Activated CD4-positive, alpha-beta T cell treated with anti-CD3 and anti-CD28 coated beads, Interleukin-2, amount 10 ng/mL, durations not matched to agents 24 days and 14 days (primary cell): ENCODE data around the gene IKZF1. TPM values are rescaled to one million over a fixed set of nuclear protein-coding genes. Genes with fewer than 3 reads are reported as not detected.
A peak's percentile ranks its signal among the peaks of the same experiment; 100 is the strongest.

Experiments
- DNase-seq: peaks from one replicate; pipeline ENCODE4 v3.0.0; 2022
- H3K27ac Mint-ChIP-seq: one replicate; pipeline ENCODE4 v1.8.0; 2022; ENCODE audit warnings: mild to moderate bottlenecking, mixed read lengths
- H3K27me3 Mint-ChIP-seq: one replicate; pipeline ENCODE4 v1.8.0; 2022; ENCODE audit warnings: mixed read lengths
- H3K36me3 Mint-ChIP-seq: one replicate; pipeline ENCODE4 v1.8.0; 2022; ENCODE audit warnings: low read depth, mild to moderate bottlenecking, mixed read lengths
- H3K4me1 Mint-ChIP-seq: one replicate; pipeline ENCODE4 v1.8.0; 2021; ENCODE audit warnings: mixed read lengths
- H3K4me3 Mint-ChIP-seq: one replicate; pipeline ENCODE4 v1.8.0; 2022; ENCODE audit warnings: mild to moderate bottlenecking, moderate library complexity, mixed read lengths
- H3K9me3 Mint-ChIP-seq: one replicate; pipeline ENCODE4 v1.8.0; 2021; ENCODE audit warnings: mixed read lengths
- intact Hi-C: fragments of 100-400 bp; cut with micrococcal nuclease; formaldehyde crosslinking; loops from one replicate; pipeline ENCODE4 v1.15.1; 2023
- total RNA-seq: library from RNA; stranded (reverse); gene quantifications from 2 replicates; pipeline ENCODE4 v1.2.3, GENCODE V29; 2022

The IKZF1 gene
- total RNA-seq, 1 donor from 2014 or later, result 292 TPM

- Mint-ChIP-seq H3K4me1 (peaks cover 39% of the 10 kb centered on the region), H3K4me3 (no peak overlapping the region), H3K9me3 (no peaks in the 10 kb centered on the region), H3K27ac (no peak overlapping the region), H3K36me3 (peaks cover 6% of the 10 kb centered on the region), H3K27me3 (no peaks in the 10 kb centered on the region)
- intact Hi-C loops, result no loop called here
- no peak for DNase-seq
Measured at GRCh38 chr7:50273301-50273700, 31.2 kb upstream of the IKZF1 start.

- H3K27me3 Mint-ChIP-seq, result no peaks in the 10 kb centered on the region
- H3K9me3 Mint-ChIP-seq, result peaks cover 2% of the 10 kb centered on the region
- peak; percentile 47 for DNase-seq
- intact Hi-C loops, result no loop called here
- H3K27ac Mint-ChIP-seq, result no peak overlapping the region
- peaks cover 33% of the 10 kb centered on the region for H3K4me1 Mint-ChIP-seq
- H3K36me3 Mint-ChIP-seq, result peaks cover 4% of the 10 kb centered on the region
- H3K4me3 Mint-ChIP-seq, result no peak overlapping the region
Measured at GRCh38 chr7:50273870-50274269, 30.6 kb upstream of the IKZF1 start.

- H3K27ac Mint-ChIP-seq, result no peak overlapping the region
- no peaks in the 10 kb centered on the region for H3K27me3 Mint-ChIP-seq
- intact Hi-C loops, result no loop called here
- H3K4me1 Mint-ChIP-seq, result peaks cover 29% of the 10 kb centered on the region
- H3K9me3 Mint-ChIP-seq, result peaks cover 7% of the 10 kb centered on the region
- no peak overlapping the region for H3K4me3 Mint-ChIP-seq
- H3K36me3 Mint-ChIP-seq, result peaks cover 4% of the 10 kb centered on the region
- peak; percentile 51 for DNase-seq
Measured at GRCh38 chr7:50274361-50274760, 30.2 kb upstream of the IKZF1 start.

- no peak overlapping the region for H3K27ac Mint-ChIP-seq
- no peaks in the 10 kb centered on the region for H3K27me3 Mint-ChIP-seq
- intact Hi-C loops, result no loop called here
- H3K4me1 Mint-ChIP-seq, result peaks cover 20% of the 10 kb centered on the region
- peaks cover 11% of the 10 kb centered on the region for H3K9me3 Mint-ChIP-seq
- no peak overlapping the region for H3K4me3 Mint-ChIP-seq
- DNase-seq, result peak; percentile 46
- H3K36me3 Mint-ChIP-seq, result peaks cover 2% of the 10 kb centered on the region
Measured at GRCh38 chr7:50275430-50275829, 29.1 kb upstream of the IKZF1 start.

- Mint-ChIP-seq H3K4me1 (peaks cover 25% of the 10 kb centered on the region), H3K4me3 (no peak overlapping the region)
Measured at GRCh38 chr7:50276483-50276882, 28.0 kb upstream of the IKZF1 start.

GRCh38 chr7:50278120-50278519 is 26.4 kb upstream of the IKZF1 start:
- intact Hi-C loops, result no loop called here
- H3K4me1 Mint-ChIP-seq, result peaks cover 34% of the 10 kb centered on the region
- no peak overlapping the region for H3K27ac Mint-ChIP-seq
- no peak for DNase-seq
- peaks cover 4% of the 10 kb centered on the region for H3K36me3 Mint-ChIP-seq
- no peak overlapping the region for H3K4me3 Mint-ChIP-seq
- H3K27me3 Mint-ChIP-seq, result no peaks in the 10 kb centered on the region
- peaks cover 11% of the 10 kb centered on the region for H3K9me3 Mint-ChIP-seq

More at GRCh38 chr7:50276483-50276882, 28.0 kb upstream of the IKZF1 start:
- intact Hi-C loops, result no loop called here
- Mint-ChIP-seq H3K27ac (no peak overlapping the region), H3K36me3 (peaks cover 4% of the 10 kb centered on the region), H3K27me3 (no peaks in the 10 kb centered on the region), H3K9me3 (peaks cover 11% of the 10 kb centered on the region)
- DNase-seq, result no peak

- Mint-ChIP-seq H3K4me1 (peaks cover 38% of the 10 kb centered on the region), H3K36me3 (peaks cover 4% of the 10 kb centered on the region), H3K4me3 (peak overlapping the region; percentile 62), H3K27ac (peak overlapping the region; percentile 49), H3K27me3 (no peaks in the 10 kb centered on the region), H3K9me3 (peaks cover 11% of the 10 kb centered on the region)
- intact Hi-C loops, result no loop called here
- DNase-seq, result peak; percentile 62
Measured at GRCh38 chr7:50281680-50282445, 22.7 kb upstream of the IKZF1 start.

GRCh38 chr7:50282813-50283605 is 21.5 kb upstream of the IKZF1 start:
- DNase-seq, result peak; percentile 50
- peaks cover 11% of the 10 kb centered on the region for H3K9me3 Mint-ChIP-seq
- intact Hi-C loops, result no loop called here
- H3K27me3 Mint-ChIP-seq, result no peaks in the 10 kb centered on the region
- H3K4me1 Mint-ChIP-seq, result peaks cover 40% of the 10 kb centered on the region
- peak overlapping the region; percentile 30 for H3K4me3 Mint-ChIP-seq
- H3K36me3 Mint-ChIP-seq, result peaks cover 4% of the 10 kb centered on the region
- H3K27ac Mint-ChIP-seq, result peak overlapping the region; percentile 57

GRCh38 chr7:50283731-50284130 is 20.8 kb upstream of the IKZF1 start:
- peak; percentile 49 for DNase-seq
- Mint-ChIP-seq H3K27ac (peak overlapping the region; percentile 45), H3K9me3 (peaks cover 10% of the 10 kb centered on the region), H3K36me3 (peaks cover 4% of the 10 kb centered on the region), H3K27me3 (no peaks in the 10 kb centered on the region), H3K4me3 (no peak overlapping the region), H3K4me1 (peaks cover 40% of the 10 kb centered on the region)
- intact Hi-C loops, result loop anchor here (1.0 kb wide), 1 partner anchor 9 kb away; no protein-coding TSS in a partner anchor

GRCh38 chr7:50284296-50284695 is 20.2 kb upstream of the IKZF1 start:
- H3K4me1 Mint-ChIP-seq, result peaks cover 40% of the 10 kb centered on the region
- intact Hi-C loops, result loop anchor here (1.0 kb wide), 1 partner anchor 8 kb away; no protein-coding TSS in a partner anchor

GRCh38 chr7:50285269-50285668 is 19.2 kb upstream of the IKZF1 start:
- Mint-ChIP-seq H3K27ac (no peak overlapping the region), H3K9me3 (no peaks in the 10 kb centered on the region), H3K4me3 (no peak overlapping the region), H3K36me3 (peaks cover 2% of the 10 kb centered on the region), H3K4me1 (peaks cover 40% of the 10 kb centered on the region), H3K27me3 (peaks cover 1% of the 10 kb centered on the region)
- intact Hi-C loops, result no loop called here
- peak; percentile 45 for DNase-seq

More at GRCh38 chr7:50284296-50284695, 20.2 kb upstream of the IKZF1 start:
- Mint-ChIP-seq H3K36me3 (peaks cover 4% of the 10 kb centered on the region), H3K9me3 (peaks cover 4% of the 10 kb centered on the region), H3K27ac (no peak overlapping the region), H3K4me3 (no peak overlapping the region), H3K27me3 (no peaks in the 10 kb centered on the region)
- peak; percentile 58 for DNase-seq

- intact Hi-C loops, result no loop called here
- Mint-ChIP-seq H3K27me3 (peaks cover 1% of the 10 kb centered on the region), H3K36me3 (no peaks in the 10 kb centered on the region), H3K27ac (no peak overlapping the region), H3K9me3 (peaks cover 2% of the 10 kb centered on the region), H3K4me1 (peaks cover 30% of the 10 kb centered on the region), H3K4me3 (no peak overlapping the region)
- peak; percentile 42 for DNase-seq
Measured at GRCh38 chr7:50287129-50287528, 17.4 kb upstream of the IKZF1 start.

GRCh38 chr7:50292165-50292757 is 12.3 kb upstream of the IKZF1 start:
- Mint-ChIP-seq H3K4me1 (peaks cover 24% of the 10 kb centered on the region), H3K4me3 (peak overlapping the region; percentile 14), H3K36me3 (no peaks in the 10 kb centered on the region), H3K27ac (peak overlapping the region; percentile 59), H3K27me3 (peaks cover 2% of the 10 kb centered on the region), H3K9me3 (peaks cover 7% of the 10 kb centered on the region)
- intact Hi-C loops, result loop anchor here (1.0 kb wide), 5 partner anchors 8 to 105 kb away; no protein-coding TSS in a partner anchor
- peak; percentile 49 for DNase-seq
